Measurements from ENCODE around the gene PPP1R9A.

PPP1R9A gene

DNA sequence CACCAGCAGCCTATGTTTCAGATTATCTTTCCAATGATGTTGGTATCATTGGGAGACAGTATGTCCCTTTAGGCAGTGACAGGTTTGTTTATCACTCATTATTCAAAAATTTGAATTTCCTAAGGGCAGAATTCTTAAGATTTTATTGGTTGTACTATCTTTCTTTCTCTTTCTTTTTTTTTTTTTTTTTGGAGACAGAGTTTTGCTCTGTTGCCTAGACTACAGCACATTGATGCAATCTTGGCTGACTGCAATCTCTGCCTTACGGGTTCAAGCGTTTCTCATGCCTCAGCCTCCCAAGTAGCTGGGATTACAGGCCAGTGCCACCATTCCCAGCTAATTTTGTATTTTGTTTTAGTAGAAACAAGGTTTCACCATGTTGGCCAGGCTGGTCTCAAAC lies 305.8 kb downstream of the PPP1R9A start:
- no peak for DNase-seq

DNA sequence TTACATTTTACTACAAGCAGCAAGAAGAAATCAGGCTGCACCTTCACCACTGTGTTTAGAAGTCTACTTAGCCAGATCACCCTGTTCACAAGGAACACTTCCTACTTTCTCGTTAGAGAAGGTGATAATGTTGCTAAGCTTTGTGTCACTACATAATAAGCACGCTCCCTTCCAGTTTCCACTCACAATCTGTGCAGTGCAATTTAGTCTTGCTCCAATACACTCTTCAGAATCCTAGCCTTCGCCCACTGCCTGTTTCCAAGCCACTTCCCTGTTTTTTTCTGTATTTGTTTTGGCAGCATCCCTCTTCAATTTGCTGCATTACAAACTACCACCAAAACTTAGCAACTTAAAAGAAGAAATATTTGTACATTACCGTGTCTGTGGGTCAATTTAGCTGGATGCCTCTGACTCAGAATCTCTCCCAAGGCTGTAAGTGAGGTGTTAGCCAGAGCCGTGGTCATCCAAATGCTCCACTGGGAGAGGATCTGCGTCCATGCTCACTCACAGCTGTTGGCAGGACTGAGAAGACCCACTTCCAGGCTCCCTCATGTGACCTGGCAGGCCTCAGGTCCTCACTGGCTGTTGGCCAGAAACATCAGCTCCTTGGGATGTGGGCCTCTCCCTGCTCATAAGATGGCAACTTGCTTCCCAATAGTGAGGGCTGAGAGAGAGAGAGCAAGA lies 306.6 kb downstream of the PPP1R9A start:
- peak; percentile 84 for DNase-seq

DNA sequence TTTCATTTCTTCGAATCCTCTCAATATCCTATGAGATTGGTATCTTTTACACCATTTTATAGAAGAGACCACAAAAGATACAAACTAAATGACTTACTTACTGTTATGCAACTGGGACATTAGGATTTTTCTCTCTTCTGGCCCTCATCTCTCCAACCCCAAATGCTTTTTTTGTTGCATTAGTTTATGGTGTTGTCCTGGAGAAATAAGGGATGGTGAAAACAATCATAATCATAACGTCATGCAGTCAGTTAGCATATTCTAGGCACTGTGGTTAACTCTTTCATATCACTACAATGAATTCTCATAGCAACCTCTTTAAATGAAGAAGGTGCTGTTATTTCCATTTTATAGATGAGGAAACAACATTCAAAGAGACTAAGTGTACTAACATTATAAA lies 312.3 kb downstream of the PPP1R9A start:
- no peak for DNase-seq

DNA sequence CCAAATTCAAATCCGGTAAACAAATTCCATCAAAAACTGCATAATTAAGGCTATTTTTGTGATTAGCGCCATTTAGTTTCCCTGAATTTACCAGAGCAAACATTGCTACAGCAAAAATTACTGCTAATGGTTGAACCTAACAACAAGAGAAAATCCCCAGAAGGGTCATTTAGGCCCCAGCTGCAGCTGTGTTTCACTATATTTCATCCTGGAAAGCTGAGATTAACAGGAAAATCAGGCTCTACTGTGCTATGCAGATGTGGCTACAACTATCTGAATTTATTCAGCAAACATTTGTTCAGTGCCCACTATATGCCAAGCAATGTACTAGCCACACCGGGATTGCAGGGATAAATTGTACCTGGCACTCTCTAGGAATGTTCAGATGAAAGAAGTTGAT lies 312.9 kb downstream of the PPP1R9A start:
- no peak for DNase-seq

DNA sequence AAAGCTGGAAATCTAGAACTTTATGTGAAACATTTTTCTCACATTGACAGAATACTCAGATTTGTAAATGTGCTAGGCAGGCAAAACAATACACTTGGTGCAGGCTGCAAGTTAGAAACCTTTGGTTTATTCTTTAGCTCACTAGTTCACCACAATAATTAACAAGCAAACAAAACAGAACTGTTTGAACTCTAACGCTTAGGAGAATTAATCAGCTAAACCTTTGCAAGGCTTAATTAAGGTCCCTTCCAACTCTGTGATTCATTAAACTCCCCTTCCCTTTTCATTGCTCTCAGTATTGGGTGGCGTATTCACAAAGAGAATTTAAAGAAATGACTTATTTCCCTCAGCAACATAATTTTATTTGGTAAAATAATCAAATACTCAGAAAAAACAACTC lies 317.9 kb downstream of the PPP1R9A start:
- no peak for DNase-seq

DNA sequence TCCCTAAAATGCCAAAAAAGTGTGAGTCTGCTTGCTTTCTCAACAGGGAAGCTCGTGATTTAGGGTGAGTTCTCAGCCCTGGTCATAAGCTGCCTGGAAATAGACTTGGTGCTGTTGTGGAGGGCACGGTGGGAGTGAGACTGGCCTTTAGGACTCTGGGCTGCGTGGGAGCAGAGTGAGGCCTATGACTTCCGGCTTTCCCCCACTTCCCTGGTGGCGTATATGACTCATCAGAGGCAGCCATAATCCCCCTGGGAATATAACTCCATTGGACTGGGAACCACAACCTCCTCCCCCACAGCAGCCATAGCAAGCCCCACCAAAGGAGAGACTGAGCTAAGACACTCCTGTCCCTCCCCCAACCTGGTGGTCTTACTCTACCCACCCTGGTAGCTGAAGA lies 321.9 kb downstream of the PPP1R9A start:
- peak; percentile 9 for DNase-seq

DNA sequence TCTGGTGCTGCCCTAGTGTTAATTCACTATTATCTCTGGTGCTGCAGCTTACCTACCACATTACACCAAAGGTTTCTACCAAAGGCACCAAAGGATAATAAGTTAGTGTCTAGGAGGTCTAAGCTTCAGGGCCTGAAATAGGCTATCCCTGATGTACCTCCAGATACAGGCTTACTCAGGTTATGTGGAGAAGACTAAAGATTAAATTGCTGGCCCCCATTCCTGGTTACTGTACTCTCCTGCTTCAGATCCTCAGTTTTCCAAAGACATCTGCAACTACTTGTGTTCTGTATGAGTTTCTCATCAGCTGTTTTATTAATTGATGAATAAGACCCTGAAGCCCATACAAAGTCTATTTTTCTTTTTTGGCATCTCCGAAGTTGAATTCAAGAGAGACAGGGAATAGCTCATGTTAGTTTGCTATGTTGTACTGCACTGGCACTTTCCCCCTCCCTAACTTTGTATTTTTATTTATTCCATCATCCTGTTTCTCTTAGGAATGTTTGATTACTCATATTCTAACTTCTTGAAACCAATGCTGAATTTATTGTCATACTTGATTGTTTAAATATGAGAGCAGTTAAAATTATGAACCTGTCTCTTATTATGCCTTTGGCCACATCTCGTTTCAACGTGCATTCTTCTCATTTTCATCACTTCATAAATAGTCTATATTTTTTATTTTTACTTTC lies 331.0 kb downstream of the PPP1R9A start:
- DNase-seq = peak; percentile 14

DNA sequence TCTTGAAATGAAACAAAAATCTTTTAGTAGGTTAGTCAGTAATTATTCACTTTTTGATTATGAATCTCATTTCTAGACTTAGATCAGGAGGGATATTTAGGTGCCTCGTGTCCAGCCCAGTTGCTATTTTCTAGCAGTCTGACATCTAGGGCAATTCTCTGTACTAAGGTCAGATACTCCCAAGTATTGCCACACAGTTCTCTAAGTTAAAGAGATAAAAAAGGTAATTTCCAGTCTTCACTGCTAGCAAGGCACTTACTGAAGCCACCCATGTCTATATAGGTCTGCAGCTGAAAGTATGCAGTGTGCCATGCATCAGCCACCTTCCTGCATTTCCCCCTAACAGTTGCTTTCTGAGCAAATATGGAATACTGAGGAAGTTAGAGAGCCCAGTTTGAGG lies 333.5 kb downstream of the PPP1R9A start:
- no peak for DNase-seq

DNA sequence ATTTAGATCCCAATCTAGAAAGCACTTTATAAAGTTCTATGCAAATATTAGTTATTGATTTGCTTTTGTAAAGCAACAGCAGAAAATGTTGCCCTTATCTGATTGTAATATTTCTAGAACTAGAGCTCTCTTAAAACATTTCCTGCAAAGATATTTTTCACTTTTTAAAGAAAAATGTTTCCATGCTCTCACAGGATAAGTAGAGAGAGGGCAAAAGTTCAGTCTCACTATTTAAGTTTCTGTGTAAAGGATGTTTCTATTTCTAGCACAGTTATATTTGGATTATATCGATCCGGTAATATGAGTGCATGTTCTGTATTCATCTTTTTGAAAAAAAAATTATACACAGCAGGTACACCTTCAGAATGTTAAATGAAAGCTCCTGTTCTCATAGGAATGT lies 334.9 kb downstream of the PPP1R9A start:
- no peak for DNase-seq

DNA sequence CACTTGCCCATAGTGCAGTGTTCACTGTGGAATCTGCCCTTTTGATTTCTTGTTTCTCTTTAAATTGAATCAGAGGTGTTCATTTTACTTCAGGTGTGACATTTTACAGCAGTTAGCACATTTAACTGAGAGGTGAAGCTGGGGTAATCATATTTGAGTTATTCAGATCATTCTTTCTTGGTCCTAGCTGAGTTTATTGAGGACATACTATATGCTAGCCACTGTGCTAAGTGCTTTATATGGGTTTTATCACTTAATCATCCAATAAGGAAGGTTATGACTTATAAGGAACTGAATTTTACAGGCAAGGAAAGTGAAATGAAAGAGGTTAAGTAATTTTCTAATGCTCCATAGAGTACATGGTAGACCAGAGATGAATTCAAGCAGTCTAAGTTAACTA lies 337.2 kb downstream of the PPP1R9A start:
- DNase-seq = no peak

DNA sequence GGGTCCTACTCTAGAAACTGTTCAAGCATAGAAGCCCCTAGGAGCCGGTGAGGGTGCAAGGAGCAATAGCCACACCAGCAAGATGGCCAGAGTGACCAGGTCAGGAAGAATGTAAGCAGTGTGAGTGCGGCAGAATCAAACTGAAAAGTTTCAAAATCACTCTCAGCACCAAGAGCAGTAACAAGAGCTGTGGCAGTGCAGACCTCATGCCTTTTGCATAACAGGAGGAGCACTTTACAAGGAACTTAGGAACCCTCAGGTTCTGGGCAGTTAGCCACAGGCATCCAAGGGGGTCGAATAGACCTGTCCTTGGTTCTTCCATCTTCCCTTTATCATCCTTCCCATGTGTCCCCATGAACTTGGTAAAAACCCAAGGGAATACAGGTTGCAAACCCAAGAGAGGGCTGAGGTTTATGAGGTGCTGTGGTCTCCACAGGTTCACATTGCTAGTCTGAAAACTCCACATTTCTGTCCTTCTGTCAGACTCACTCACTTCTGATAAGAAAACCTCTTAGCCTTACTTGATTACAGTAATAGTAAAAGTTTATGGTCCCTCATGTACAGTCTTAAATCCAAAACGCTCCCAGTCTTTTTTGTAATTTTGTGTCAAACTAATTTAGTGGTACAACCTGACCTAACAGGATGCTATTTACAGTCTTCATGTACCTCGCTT lies 338.6 kb downstream of the PPP1R9A start:
- no peak for DNase-seq

DNA sequence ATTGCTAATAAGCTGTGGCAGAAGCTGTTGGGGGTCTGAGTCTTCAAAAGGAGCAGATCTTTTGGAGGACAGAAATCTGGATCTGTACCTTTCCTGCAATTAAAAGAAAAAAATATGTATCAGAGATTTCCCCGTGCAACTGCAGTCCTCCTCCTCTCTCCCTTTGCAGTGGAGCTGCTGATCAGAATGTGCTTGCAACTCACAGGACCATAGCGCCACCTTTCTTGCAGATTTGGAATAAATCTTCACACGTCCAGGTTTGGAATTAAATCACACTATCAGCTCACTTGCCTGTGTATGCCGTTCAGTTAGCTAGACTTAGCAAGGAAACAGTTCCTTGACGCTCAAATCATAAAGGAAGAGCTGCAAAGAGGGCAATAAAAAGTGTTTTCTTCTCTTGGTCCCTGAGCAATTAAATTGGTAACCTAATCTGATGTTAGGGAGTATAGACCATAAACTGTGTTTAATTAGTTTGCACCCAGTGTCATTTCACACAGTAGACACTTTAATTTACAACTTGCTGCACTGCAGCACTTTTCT lies 339.5 kb downstream of the PPP1R9A start:
- DNase-seq = peak; percentile 69

DNA sequence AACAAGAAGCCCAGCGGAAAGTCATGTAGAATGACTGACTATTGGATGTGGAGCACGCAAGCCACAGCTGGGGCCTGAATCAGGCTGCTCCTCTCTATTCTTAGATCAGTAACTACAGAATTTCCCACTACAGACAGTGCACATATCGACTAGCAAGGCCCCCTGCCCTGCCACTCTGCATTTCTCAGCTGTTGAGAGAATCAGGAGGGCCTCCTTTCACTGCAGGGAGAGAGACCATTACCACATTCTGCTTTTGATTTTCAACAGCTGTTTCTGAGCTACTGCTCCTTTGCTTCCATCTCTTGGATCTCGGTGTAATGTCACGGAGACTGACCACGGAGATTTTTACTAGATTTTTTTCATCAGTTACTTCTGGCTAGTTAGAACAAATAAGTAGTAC lies 343.2 kb downstream of the PPP1R9A start:
- no peak for DNase-seq

DNA sequence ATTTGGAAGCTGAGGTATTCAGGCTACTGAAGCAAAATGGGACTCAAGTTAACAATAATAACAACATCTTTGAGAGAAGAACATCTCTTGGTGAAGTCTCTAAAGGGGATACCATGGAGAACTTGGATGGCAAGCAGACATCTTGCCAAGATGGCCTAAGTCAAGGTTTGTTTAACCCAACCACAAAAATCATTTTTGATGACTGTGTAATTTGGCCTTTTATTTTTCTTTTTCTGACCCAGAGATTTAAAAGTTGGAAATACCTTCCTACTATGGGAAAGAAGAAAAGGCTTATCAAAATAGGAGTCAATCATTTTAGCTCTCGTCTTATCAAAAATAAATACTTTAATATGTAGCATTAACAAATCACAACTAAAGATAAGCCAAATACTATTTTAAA lies 344.6 kb downstream of the PPP1R9A start:
- no peak for DNase-seq

DNA sequence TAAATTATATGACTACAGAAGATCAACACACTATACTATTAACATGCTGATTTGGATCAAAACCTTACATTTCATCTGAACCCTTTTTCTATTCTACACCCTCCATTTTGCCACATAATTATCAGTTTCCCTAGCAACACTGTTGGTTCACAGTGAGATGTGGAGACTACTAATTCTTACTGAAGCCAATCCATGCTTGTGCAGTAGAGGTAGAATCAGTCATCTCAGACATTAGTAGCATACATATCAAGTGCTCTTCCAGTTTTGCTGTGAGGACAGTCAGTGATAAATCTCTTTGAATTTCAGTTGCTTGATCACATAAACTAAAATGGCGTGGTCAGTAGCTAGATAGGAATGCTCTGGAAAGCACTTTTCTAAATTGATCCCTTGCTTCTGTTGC lies 346.6 kb downstream of the PPP1R9A start:
- DNase-seq = no peak

DNA sequence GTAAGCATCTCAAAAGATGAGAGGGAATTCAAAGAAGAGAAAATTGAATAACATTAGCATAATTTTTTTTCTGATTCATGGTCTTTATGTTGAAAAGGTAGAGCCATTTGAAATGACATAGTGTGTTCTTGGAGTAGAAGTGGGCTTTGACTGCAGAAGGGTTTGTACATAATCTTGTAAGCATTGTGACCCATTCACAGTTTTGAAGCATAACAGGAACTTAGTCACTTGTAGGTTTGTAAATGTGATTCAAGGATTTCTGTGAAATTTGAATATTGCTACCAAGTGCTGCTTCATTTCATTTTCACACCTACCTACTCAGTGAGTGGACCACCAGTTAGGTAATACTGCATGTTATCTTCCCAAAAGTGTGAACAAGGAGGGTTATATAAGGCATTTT lies 348.3 kb downstream of the PPP1R9A start:
- DNase-seq = no peak

DNA sequence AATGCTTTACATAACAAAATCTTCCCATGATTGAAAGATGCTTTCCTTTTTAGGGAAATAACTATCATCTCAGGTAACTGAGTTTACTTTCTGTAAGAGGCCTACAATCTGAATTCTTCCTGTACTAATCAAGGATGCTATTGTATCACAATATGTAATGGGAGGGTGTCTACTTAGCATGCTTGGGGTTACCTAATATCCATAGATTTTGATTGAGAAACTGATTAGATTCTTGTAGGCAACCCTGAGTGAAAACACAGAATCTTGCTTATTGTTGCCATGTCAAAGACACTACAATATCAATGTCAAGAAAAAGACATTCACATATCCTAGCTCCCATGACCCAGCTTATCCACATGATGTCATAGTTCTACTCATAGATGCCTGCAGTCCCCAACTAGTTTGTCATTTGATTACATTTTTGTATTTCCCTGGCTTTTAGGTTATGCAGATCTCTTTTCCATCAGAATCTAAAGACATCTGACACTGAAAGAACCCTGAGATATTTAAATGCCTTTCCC lies 354.6 kb downstream of the PPP1R9A start:
- no peak for DNase-seq

DNA sequence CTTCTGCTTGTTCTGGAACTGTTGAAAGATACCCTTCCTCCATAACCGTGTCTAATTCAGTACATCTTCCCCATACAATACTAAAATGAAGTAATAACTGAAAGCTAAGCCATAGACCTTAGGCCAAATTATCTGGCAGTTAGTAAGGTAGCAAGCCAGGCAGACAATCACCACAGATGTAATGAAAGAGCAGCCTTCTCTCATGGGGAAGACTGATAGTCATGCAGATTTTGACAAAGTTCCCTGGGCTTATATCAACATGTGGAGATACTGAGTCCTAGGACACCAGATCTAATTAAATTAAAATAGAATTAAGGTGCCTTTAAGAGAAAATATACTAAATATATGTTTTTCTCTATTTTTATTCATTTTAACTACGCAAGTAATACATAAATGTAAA lies 355.5 kb downstream of the PPP1R9A start:
- DNase-seq = no peak

DNA sequence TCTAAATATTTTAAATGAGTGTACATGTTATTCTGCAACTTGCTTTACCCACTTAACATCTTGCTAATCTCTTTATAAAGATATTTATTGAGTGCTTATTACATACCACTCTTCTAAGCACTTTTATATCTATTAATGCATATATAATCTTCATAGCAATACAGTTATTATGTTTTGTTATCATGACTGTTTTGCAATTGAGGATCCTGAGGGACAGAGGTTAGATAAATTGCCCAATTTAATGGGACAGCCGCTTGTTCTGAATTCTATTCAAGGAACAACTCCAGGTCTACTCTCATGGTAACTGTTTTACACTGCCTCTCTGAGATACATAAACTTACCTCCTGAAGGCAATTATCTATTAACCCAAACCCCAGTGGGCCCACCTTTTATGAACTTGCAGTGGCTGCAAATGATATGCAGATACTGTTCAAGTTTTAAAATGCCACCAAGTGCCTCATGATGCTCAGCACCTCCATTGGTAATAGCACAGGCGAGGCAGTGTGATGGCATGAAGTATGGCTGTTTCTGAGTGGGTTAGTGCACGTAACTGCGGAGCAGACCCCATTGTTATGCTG lies 356.5 kb downstream of the PPP1R9A start:
- no peak for DNase-seq

DNA sequence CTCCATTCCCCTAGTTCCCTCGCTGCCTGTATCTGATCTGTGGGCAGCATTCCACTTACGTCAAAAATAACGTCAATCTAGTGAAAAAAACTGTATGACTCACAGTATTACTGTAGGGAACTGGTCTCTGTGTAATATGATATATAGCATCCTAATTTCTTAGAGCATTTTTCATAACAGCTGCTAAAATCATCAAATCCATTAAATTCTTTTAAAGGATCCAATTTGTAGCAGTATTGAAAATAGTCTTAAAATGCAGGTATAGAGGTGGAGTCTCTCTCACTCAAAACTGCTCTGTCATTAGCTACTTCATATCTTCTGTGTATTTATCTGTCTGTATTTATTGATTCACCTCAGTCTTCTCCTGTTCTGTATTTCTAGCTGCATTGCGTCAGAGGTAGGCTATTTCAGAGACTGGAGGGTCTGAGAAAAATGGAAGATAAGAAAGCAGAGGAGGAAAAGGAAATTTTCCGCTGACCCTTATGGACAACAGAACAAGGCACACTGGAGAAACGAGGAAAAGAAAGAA lies 357.0 kb downstream of the PPP1R9A start:
- peak; percentile 61 for DNase-seq

DNA sequence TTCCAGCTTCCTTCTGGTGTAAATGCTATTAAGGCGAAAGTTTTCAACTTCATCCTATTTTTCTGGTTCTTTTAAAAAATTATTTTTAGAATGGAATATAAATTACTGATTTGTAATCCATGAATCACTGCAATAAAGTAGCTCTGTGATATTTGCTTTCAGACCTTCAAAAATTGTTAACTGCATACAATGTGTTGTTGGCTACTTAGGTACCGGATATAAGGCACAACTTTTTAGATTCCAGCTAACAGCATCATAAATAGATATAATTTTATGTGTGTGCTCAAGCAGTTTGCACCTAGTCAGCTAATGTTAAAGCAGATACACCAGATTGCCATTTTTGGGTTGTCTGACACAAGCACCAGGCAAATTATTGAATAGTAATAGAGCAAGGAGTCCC lies 358.2 kb downstream of the PPP1R9A start:
- no peak for DNase-seq

DNA sequence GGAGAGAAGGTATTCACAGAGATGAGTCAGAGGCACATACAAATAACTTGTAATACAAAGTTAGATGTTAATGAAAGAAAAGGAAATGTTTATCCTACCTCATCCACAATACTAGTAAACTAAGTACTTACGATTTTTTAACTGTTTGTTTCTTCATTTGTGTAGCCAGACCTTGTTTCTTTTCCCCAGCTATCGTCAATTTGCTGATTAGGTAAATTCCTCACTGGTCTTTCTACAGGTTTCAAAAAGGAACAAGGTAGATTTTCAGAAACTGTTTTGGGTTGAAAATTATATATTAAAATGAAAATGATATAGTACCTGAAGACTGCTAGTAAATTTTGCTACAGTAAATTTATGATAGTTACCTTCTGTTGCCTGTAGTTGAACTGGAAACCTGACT lies 360.4 kb downstream of the PPP1R9A start:
- DNase-seq = no peak

DNA sequence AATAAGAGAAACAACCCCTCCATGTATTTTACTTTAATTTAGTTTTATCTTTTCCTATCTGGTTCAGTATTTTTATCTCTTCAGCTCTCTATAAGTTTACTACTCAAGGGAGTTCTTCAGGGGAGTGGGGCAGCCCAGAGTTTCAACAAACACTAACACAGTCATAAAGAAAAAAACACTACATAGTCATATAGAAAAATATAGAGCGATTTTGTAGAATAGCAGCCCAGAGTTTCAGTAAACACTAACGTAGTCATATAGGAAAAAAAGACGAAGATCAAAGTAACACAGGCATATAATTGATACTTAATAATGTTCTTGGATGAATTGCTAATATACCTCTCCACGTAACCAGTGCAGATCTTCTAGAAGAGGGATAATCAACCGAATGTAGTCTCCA lies 362.2 kb downstream of the PPP1R9A start:
- DNase-seq = no peak

Measured in fibroblast of skin of right quadriceps (primary cell).